Measurements from ENCODE around the gene MAP2K3. TPM values are rescaled to one million over a fixed set of nuclear protein-coding genes. Genes with fewer than 3 reads are reported as not detected.

MAP2K3 gene
- total and polyA plus RNA-seq, 10 of the 15 experiments (the other 5 are each of a cell fraction or from before 2014, with no cell fraction given) = 0.71 to 39.4 (median 18.6) TPM

DNA sequence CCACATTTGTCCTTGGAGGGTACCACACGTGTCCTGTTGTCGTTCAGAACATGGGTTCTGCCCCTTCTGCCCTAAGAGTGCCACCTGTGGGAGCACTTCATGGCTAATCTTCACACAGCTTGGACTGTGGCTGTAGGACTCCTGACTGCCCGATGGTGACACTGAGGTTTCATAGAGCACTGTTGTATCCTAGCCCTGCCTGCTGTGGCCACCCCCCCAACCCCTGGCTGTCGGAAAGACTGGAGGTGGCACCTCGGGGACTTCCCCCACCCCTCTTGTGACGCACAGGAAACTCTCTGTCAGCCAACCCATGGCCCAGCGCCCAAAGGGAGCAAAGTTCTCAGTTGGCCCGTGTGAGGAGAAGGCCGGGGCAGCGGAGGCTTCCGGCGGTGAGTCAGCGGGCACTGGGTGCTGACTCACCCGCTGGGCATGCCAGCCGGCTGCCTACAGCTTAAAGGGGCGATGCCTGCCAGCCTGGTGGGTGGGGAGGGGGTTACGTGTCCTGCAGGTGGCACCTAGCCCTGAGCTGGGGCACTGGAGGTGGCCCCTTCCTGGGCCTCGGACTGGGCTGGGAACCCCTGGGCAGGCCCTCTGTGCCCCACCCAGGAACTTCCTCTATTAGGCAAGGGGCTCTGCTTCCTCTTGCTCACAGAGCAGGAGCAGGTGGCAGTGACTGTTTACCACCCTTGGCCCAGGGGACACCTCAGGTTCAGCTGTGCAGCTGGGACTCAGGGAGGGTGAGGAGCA lies 3.4 kb downstream of the MAP2K3 start (continued):
- TF ChIP-seq, protein P1, sequence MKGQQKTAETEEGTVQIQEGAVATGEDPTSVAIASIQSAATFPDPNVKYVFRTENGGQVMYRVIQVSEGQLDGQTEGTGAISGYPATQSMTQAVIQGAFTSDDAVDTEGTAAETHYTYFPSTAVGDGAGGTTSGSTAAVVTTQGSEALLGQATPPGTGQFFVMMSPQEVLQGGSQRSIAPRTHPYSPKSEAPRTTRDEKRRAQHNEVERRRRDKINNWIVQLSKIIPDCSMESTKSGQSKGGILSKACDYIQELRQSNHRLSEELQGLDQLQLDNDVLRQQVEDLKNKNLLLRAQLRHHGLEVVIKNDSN (IDR thresholded peaks at IDR 0.05; ENCODE audit: borderline replicate concordance, extremely low read length, insufficient read depth, low read depth, low read length) = no peak
- TF ChIP-seq POU2F2 (IDR thresholded peaks at IDR 0.05; ENCODE audit: borderline replicate concordance, low read depth, low read length) (peak; percentile 6; the same call in 1 of the 3 replicates), NR2F1 (conservative IDR thresholded peaks at IDR 0.05) (peak; percentile 80; the same call in 1 of the 2 replicates), ESRRA (IDR thresholded peaks at IDR 0.05; ENCODE audit: low read length) (no peak), NFIC (IDR thresholded peaks at IDR 0.05; ENCODE audit: low read depth, low read length) (no peak), CBFB (IDR thresholded peaks at IDR 0.05; ENCODE audit: low read depth) (no peak), POLR2A (IDR thresholded peaks at IDR 0.05; ENCODE audit: low read depth, low read length) (peak; percentile 74), SREBF1 (IDR thresholded peaks at IDR 0.05; ENCODE audit: low read length) (no peak), TARDBP (IDR thresholded peaks at IDR 0.05; ENCODE audit: borderline replicate concordance) (no peak), CEBPB (IDR thresholded peaks at IDR 0.05; ENCODE audit: borderline replicate concordance in 1 of 2, low read depth in 2 of 2, low read length in 2 of 2) (no peak), POLR2AphosphoS5 (IDR thresholded peaks at IDR 0.05; ENCODE audit: low read length) (peak; percentile 53; the same call in 1 of the 2 replicates), NRF1 (conservative IDR thresholded peaks at IDR 0.05; ENCODE audit: low read depth, low read length) (no peak), STAT3 (IDR thresholded peaks at IDR 0.05; ENCODE audit: low read depth, low read length) (no peak), ETV6 (conservative IDR thresholded peaks at IDR 0.05 in 1 of 2, IDR thresholded peaks at IDR 0.05 in 1 of 2; ENCODE audit: borderline replicate concordance in 1 of 2, low read depth in 1 of 2) (no peak)
- TF ChIP-seq, protein P2, sequence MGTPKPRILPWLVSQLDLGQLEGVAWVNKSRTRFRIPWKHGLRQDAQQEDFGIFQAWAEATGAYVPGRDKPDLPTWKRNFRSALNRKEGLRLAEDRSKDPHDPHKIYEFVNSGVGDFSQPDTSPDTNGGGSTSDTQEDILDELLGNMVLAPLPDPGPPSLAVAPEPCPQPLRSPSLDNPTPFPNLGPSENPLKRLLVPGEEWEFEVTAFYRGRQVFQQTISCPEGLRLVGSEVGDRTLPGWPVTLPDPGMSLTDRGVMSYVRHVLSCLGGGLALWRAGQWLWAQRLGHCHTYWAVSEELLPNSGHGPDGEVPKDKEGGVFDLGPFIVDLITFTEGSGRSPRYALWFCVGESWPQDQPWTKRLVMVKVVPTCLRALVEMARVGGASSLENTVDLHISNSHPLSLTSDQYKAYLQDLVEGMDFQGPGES (IDR thresholded peaks at IDR 0.05) = no peak
- TF ChIP-seq, protein P3, sequence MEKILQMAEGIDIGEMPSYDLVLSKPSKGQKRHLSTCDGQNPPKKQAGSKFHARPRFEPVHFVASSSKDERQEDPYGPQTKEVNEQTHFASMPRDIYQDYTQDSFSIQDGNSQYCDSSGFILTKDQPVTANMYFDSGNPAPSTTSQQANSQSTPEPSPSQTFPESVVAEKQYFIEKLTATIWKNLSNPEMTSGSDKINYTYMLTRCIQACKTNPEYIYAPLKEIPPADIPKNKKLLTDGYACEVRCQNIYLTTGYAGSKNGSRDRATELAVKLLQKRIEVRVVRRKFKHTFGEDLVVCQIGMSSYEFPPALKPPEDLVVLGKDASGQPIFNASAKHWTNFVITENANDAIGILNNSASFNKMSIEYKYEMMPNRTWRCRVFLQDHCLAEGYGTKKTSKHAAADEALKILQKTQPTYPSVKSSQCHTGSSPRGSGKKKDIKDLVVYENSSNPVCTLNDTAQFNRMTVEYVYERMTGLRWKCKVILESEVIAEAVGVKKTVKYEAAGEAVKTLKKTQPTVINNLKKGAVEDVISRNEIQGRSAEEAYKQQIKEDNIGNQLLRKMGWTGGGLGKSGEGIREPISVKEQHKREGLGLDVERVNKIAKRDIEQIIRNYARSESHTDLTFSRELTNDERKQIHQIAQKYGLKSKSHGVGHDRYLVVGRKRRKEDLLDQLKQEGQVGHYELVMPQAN (conservative IDR thresholded peaks at IDR 0.05) = peak; percentile 51; the same call in 1 of the 2 replicates
- TF ChIP-seq, protein P4, sequence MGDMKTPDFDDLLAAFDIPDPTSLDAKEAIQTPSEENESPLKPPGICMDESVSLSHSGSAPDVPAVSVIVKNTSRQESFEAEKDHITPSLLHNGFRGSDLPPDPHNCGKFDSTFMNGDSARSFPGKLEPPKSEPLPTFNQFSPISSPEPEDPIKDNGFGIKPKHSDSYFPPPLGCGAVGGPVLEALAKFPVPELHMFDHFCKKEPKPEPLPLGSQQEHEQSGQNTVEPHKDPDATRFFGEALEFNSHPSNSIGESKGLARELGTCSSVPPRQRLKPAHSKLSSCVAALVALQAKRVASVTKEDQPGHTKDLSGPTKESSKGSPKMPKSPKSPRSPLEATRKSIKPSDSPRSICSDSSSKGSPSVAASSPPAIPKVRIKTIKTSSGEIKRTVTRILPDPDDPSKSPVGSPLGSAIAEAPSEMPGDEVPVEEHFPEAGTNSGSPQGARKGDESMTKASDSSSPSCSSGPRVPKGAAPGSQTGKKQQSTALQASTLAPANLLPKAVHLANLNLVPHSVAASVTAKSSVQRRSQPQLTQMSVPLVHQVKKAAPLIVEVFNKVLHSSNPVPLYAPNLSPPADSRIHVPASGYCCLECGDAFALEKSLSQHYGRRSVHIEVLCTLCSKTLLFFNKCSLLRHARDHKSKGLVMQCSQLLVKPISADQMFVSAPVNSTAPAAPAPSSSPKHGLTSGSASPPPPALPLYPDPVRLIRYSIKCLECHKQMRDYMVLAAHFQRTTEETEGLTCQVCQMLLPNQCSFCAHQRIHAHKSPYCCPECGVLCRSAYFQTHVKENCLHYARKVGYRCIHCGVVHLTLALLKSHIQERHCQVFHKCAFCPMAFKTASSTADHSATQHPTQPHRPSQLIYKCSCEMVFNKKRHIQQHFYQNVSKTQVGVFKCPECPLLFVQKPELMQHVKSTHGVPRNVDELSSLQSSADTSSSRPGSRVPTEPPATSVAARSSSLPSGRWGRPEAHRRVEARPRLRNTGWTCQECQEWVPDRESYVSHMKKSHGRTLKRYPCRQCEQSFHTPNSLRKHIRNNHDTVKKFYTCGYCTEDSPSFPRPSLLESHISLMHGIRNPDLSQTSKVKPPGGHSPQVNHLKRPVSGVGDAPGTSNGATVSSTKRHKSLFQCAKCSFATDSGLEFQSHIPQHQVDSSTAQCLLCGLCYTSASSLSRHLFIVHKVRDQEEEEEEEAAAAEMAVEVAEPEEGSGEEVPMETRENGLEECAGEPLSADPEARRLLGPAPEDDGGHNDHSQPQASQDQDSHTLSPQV (IDR thresholded peaks at IDR 0.05) = no peak
- TF ChIP-seq, protein P5, sequence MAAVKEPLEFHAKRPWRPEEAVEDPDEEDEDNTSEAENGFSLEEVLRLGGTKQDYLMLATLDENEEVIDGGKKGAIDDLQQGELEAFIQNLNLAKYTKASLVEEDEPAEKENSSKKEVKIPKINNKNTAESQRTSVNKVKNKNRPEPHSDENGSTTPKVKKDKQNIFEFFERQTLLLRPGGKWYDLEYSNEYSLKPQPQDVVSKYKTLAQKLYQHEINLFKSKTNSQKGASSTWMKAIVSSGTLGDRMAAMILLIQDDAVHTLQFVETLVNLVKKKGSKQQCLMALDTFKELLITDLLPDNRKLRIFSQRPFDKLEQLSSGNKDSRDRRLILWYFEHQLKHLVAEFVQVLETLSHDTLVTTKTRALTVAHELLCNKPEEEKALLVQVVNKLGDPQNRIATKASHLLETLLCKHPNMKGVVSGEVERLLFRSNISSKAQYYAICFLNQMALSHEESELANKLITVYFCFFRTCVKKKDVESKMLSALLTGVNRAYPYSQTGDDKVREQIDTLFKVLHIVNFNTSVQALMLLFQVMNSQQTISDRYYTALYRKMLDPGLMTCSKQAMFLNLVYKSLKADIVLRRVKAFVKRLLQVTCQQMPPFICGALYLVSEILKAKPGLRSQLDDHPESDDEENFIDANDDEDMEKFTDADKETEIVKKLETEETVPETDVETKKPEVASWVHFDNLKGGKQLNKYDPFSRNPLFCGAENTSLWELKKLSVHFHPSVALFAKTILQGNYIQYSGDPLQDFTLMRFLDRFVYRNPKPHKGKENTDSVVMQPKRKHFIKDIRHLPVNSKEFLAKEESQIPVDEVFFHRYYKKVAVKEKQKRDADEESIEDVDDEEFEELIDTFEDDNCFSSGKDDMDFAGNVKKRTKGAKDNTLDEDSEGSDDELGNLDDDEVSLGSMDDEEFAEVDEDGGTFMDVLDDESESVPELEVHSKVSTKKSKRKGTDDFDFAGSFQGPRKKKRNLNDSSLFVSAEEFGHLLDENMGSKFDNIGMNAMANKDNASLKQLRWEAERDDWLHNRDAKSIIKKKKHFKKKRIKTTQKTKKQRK (IDR thresholded peaks at IDR 0.05; ENCODE audit: low read depth, low read length) = no peak
